HG03565 (cell line): ENCODE data around the gene NDUFV1.
A peak's percentile ranks its signal among the peaks of the same experiment; 100 is the strongest.
"Not testable (repeated sequence)": the region's sequence is repeated elsewhere in the genome, so short reads cannot be mapped to it uniquely, and the experiment has no call there.

Source experiments
- ATAC-seq: cut with Tn5 transposase; IDR thresholded peaks from one replicate; pipeline ENCODE4 v1.9.1; 2021; ENCODE audit warnings: mild to moderate bottlenecking, moderate library complexity; ENCODE audit not compliant: unreplicated experiment

The NDUFV1 gene

GRCh38 chr11:67611165-67611564 is 4.4 kb downstream of the NDUFV1 start:
- ATAC-seq: no peak

- no peak for ATAC-seq
These were observed 5.2 kb downstream of the NDUFV1 start for GRCh38 chr11:67611704-67612587.

DNA sequence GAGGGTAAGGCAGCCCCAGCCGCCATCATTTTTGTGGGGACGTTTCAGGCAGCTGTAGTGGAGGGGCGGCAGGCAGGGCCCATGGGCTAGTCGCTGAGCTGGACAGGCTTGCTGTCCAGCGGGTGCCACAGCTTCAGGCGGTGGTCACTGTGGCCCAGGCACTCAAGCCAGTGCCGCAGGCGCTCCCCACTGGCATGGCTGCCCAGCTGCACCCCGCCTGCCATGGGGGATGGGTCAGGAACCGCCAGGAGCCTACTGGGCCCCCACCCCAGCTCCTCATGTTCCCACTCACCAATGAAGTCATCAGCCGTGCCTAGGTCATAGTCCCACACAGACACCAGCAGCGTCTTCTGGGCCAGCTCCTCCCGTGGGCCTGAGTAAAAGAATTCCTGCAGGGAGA is 6.0 kb downstream of the NDUFV1 start:
- ATAC-seq: no peak

- peak; percentile 4 for ATAC-seq
These were observed 6.7 kb downstream of the NDUFV1 start for GRCh38 chr11:67613313-67613959.

DNA sequence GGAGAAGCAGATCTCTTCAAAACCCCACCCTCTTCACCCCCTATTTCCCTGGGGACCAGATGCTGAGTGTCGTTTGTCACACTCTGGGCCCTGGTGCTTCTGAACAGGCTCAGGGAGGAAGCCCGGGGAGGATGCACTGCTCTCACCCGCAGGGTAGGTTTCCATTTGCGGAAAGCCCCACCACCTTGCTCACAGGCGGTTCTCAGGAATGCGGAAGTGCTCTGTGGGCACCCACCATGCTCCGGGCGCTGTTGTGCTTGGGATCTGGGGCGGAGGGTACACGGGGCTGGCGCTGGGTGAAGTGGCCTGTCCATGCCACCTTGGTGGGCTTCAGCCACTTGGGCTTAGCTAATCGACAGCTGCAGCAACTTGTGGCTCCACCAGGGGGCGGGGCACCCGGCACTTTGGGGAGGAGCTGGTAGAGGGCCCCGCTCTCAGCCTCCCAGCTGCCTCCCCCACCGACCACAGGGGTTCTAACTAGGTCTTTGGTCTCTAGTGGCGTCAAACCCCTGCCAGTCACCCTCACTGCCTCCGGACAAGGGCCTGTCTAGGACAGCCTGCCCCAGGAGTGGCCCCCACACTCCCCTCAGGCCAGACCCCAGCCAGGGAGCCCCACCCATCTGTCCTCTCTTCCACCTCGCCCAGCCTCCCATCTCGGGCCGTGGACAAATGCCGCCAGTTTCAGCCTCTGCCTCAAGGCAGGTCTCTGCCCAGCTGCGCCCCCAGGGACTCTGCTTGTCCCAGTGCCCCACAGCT is 7.4 kb downstream of the NDUFV1 start:
- ATAC-seq: peak; percentile 52

DNA sequence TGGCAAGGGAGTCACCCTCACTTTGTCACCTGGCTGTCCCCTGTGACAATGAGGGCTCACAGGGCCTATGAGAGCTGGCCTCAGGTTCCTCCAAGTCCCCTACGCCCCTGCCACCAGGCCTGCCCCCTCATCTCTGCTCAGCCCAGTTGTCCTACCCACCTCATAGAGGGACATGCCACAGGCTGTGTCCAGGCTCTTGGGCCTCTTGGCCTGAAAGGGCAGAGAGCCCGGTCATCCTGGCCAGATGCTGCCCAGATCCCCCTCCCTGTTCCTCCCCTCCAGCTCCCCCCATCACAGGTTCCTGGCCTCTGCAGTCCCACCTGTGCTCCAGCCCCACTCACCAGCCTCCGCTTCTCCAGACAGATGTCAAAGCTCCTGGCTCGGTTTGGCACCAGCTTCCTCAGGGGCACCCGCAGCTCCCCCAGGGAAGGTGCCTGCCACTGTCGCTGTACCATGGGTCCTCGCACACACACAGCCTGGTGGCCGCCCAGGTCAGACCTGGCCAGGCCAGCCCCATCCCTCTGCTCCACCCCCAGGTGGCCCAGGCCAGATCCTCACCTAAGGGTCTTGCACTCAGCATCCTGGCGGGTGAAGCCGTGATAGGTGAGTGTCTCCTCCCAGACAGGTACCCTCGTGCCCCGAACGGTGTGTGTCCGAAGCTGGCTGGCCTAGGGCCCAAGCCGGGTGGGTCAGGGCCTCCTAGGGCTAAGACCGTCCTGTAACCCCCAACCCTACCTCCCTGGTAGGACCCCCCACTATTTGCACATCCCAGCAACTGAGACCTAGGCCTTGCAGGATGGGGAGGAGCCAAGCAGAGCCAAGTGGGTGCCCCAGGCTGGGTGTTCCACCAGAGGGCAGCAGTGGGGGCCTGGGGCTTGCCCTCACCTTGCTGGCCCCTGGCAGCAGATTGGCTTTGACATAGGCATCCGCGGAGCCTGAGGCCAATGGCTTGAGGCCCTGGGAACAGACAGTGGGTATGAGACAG is 8.3 kb downstream of the NDUFV1 start:
- no peak for ATAC-seq

DNA sequence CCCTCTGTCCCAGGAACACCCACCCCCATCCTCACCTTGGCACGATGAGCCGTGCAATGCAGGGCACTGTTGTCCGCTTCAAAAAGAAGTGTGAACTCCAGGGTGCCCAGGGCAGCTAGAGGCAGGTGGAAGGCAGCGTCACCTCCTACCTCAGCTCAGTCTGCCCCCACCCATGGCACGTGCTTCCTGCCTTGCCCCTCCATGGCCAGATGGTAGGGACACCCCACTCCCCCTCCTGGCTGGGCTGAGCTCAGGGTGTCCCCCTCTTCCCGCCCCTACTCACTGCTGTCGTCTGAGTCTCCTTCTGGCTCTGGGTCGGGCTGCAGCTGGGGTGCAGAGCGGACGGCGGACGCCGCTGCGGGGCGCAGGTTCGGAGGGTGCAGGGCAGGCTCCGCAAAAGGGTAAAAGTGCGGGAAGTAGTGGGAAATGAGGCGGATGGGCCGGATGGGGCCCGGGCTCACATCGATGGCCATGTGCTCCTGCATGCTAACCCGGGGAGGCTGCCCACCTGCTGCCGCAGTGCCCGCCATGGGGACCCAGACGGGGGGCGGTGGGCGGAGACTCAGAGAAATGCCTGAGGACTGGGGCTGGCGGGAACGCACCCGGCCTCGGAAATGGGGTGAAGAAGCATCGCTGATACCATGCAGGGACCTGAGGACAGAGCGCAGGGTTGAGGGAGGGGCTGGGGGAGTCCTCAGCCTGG is 9.1 kb downstream of the NDUFV1 start:
- ATAC-seq: no peak

- ATAC-seq: no peak
These were observed 9.9 kb downstream of the NDUFV1 start for GRCh38 chr11:67616431-67617242.

- no peak for ATAC-seq
These were observed 10.7 kb downstream of the NDUFV1 start for GRCh38 chr11:67617243-67617953.

DNA sequence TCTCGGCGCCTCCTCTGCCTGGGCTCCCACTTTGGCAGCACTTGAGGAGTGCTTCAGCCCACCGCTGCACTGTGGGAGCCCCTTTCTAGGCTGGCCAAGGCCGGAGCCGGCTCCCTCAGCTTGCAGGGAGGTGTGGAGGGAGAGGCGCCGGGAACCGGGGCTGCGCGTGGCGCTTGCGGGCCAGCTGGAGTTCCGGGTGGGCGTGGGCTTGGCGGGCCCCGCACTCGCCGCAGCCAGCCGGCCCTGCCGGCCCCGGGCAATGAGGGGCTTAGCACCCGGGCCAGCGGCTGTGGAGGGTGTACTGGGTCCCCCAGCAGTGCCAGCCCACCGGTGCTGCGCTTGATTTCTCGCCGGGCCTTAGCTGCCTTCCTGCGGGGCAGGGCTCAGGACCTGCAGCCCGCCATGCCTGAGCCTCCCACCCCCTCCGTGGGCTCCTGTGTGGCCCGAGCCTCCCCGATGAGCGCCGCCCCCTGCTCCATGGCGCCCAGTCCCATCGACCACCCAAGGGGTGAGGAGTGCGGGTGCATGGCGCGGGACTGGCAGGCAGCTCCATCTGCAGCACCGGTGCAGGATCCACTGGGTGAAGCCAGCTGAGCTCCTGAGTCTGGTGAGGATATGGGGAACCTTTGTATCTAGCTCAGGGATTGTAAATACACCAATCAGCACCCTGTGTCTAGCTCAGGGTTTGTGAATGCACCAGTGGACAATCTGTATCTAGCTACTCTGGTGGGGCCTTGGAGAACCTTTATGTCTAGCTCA is 12.3 kb downstream of the NDUFV1 start:
- ATAC-seq: not testable (repeated sequence)

DNA sequence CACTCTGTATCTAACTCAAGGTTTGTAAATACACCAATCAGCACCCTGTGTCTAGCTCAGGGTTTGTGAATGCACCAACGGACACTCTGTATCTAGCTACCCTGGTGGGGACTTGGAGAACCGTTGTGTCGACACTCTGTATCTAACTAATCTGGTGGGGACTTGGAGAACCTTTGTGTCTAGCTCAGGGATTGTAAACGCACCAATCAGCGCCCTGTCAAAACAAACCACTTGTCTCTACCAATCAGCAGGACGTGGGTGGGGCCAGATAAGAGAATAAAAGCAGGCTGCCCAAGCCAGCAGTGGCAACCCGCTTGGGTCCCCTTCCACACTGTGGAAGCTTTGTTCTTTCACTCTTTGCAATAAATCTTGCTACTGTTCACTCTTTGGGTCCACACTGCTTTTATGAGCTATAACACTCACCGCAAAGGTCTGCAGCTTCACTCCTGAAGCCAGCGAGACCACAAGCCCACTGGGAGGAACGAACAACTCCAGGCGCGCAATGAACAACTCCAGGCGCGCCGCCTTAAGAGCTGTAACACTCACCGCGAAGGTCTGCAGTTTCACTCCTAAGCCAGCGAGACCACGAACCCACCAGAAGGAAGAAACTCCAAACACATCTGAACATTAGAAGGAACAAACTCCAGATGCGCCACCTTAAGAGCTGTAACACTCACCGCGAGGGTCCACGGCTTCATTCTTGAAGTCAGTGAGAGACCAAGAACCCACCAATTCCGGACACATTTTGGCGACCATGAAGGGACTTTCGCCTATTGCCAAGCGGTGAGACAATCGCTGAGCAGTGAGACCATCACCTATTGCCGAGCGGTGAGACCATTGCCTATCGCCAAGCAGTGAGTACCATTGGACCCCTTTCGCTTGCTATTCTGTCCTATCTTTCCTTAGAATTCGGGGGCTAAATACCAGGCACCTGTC is 13.2 kb downstream of the NDUFV1 start:
- ATAC-seq: not testable (repeated sequence)

DNA sequence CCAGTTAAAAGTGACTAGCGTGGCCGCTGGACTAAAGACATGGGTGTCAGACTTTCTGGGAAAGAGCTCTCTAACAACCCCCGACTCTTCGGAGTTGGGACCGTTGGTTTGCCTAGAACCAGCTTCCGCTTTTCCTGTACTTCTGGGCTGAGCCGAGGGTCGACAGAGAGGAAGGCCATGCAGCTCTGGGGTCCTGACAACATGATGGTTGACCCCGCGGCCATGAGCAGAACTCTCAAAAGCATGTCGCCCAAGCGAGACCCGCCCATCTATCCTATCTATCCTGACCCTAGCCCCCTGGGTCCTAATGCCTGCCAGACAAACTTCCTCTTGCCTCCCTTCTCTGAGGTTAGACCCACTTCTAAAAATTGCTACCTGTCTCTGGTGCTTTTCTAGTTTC is 13.9 kb downstream of the NDUFV1 start:
- ATAC-seq: not testable (repeated sequence)

DNA sequence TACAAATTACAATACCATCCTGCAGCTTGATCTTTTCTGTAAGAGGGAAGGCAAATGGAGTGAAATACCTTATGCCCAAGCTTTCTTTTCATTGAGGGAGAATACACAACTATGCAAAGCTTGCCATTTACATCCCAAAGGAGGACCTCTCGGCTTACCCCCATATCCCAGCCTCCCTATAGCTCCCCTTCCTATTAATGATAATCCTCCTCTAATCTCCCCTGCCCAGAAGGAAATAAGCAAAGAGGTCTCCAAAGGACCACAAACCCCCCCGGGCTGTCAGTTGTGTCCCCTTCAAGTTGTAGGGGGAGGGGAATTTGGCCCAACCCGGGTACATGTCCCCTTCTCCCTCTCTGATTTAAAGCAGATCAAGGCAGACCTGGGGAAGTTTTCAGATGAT is 15.2 kb downstream of the NDUFV1 start:
- ATAC-seq: not testable (repeated sequence)

DNA sequence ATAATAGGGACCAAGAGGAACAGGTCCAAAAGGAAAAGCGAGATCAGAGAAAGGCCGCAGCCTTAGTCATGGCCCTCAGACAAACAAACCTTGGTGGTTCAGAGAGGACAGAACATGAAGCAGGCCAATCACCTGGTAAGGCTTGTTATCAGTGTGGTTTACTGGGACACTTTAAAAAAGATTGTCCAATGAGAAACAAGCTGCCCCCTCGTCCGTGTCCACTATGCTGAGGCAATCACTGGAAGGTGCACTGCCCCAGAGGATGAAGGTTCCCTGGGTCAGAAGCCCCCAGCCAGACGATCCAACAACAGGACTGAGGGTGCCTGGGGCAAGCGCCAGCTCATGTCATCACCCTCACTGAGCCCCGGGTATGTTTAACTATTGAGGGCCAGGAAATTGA is 16.2 kb downstream of the NDUFV1 start:
- not testable (repeated sequence) for ATAC-seq

- ATAC-seq: not testable (repeated sequence)
These were observed 17.1 kb downstream of the NDUFV1 start for GRCh38 chr11:67623795-67624194.

GRCh38 chr11:67626131-67626833 is 19.5 kb downstream of the NDUFV1 start:
- not testable (repeated sequence) for ATAC-seq
